PC-3 (cell line): ENCODE results near the gene EXOC6B. TPM values are rescaled to one million over a fixed set of nuclear protein-coding genes. Genes with fewer than 3 reads are reported as not detected.

Experiments
- ATAC-seq: fragments of 200-7000 bp; cut with Tn5 transposase; 2 replicates; pipeline ENCODE4 v1.9.1; 2020; ENCODE audit warnings: mild to moderate bottlenecking, moderate library complexity
- BruUV-seq: library from RNA; stranded (reverse); fragments of 400-500 nt; replicated peaks from 2 replicates; lab custom pipeline; 2021; lab: Mats Ljungman, UMichigan
- CTCF ChIA-PET: fragments of 300-600 bp; sonication (Branson Sonifier 250); formaldehyde crosslinking; loops from one replicate; lab custom pipeline; 2022; ENCODE audit warnings: antibody characterized with exemption; lab: Charles Lee
- POLR2A ChIA-PET: fragments of 300-600 bp; sonication (Branson Sonifier 250); formaldehyde crosslinking; loops from one replicate; lab custom pipeline; 2022; ENCODE audit warnings: antibody characterized with exemption; ENCODE audit not compliant: unreplicated experiment; lab: Charles Lee
- DNase-seq: peaks from one replicate; pipeline ENCODE4 v3.0.0-alpha.2; 2015
- H2AFZ ChIP-seq: fragments of 300-600 bp; sonication (generic); 2 replicates; pipeline ENCODE4 v1.6.0; 2016; ENCODE audit warnings: antibody characterized with exemption, low read length
- H3F3A ChIP-seq: fragments of 300-600 bp; sonication (generic); one replicate; pipeline ENCODE4 v1.6.0; 2017; ENCODE audit warnings: antibody characterized with exemption, low read length, control low read depth, mild to moderate bottlenecking; ENCODE audit not compliant: unreplicated experiment
- H3K27ac ChIP-seq: fragments of 300-600 bp; sonication (generic); 2 replicates; pipeline ENCODE4 v1.5.1; 2016; ENCODE audit warnings: mild to moderate bottlenecking, low read length
- H3K27me3 ChIP-seq: fragments of 300-600 bp; sonication (generic); 2 replicates; pipeline ENCODE4 v1.6.1; 2016; ENCODE audit warnings: low read length, mixed read lengths
- H3K36me3 ChIP-seq: fragments of 300-600 bp; sonication (generic); 2 replicates; pipeline ENCODE4 v1.6.1; 2016; ENCODE audit warnings: low read depth, mixed run types, low read length, mixed read lengths
- H3K4me1 ChIP-seq: fragments of 300-600 bp; sonication (generic); 2 replicates; pipeline ENCODE4 v1.5.1; 2016; ENCODE audit warnings: low read length; ENCODE audit not compliant: insufficient read depth
- H3K4me2 ChIP-seq: fragments of 300-600 bp; sonication (generic); 2 replicates; pipeline ENCODE4 v1.6.0; 2016; ENCODE audit warnings: low read length
- H3K4me3 ChIP-seq: fragments of 300-600 bp; sonication (generic); 2 replicates; pipeline ENCODE4 v1.5.1; 2016; ENCODE audit warnings: mild to moderate bottlenecking, low read length, mixed read lengths
- H3K79me2 ChIP-seq: fragments of 300-600 bp; sonication (generic); 2 replicates; pipeline ENCODE4 v1.6.1; 2017; ENCODE audit warnings: low read length, mixed read lengths
- H3K9ac ChIP-seq: fragments of 300-600 bp; sonication (generic); 2 replicates; pipeline ENCODE4 v1.6.0; 2016; ENCODE audit warnings: mild to moderate bottlenecking, low read length
- H3K9me2 ChIP-seq: fragments of 300-600 bp; sonication (generic); replicated peaks from 2 replicates; pipeline ENCODE4 v1.6.1; 2016; ENCODE audit warnings: mixed run types, low read length, mixed read lengths
- H3K9me3 ChIP-seq: fragments of 300-600 bp; sonication (generic); 2 replicates; pipeline ENCODE4 v1.6.1; 2016; ENCODE audit warnings: low read length, mixed read lengths
- H4K20me1 ChIP-seq: fragments of 300-600 bp; sonication (generic); 2 replicates; pipeline ENCODE4 v1.6.1; 2016; ENCODE audit warnings: low read length, mixed read lengths
- CTCF ChIP-seq: fragments of 300-600 bp; sonication (generic); conservative IDR thresholded peaks from 2 replicates; pipeline ENCODE4 v1.5.1; 2017; ENCODE audit warnings: antibody characterized with exemption, low read depth, mild to moderate bottlenecking, low read length
- EZH2 ChIP-seq: fragments of 300-600 bp; sonication (generic); IDR thresholded peaks from one replicate; pipeline ENCODE4 v1.6.1; 2017; ENCODE audit warnings: antibody characterized with exemption, mild to moderate bottlenecking, low read length; ENCODE audit not compliant: unreplicated experiment
- EZH2phosphoT487 ChIP-seq: fragments of 300-600 bp; sonication (generic); IDR thresholded peaks from 2 replicates; pipeline ENCODE4 v1.6.1; 2018; ENCODE audit warnings: mild to moderate bottlenecking, antibody characterized with exemption, low read length, borderline replicate concordance
- intact Hi-C: fragments of 100-400 bp; cut with micrococcal nuclease; formaldehyde crosslinking; loops from 2 replicates; pipeline ENCODE4 v1.9.0; 2023
- total RNA-seq: library from RNA; depleted of rRNA; stranded (reverse); fragments of >200 nt; gene quantifications from 2 replicates; pipeline ENCODE4 v1.2.3, GENCODE V29; 2014

The EXOC6B gene
- total RNA-seq, 1 experiment from 2014 or later, result 13.9 TPM

DNA sequence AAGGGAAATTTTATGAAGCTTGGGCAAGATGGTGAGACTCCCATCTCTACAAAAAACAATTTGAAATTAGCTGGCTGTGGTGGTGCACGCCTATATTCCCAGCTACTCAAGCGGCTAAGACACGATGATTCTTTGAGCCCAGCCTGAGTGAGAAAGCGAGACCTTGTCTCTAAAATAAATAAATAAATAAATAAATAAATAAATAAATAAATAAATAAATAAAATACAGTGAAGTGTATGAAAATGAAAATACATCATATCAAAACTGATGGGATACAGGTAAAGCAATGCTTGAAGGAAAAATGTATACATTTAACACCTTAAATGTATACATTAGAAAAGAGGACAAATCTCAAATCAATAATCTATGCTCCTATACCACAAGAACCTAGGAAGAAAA lies 15.7 kb downstream of the EXOC6B start:
- Histone ChIP-seq H3K27me3 (no peaks in the 10 kb centered on the region), H3K9me2 (no peaks in the 10 kb centered on the region), H3K36me3 (peaks cover 17% of the 10 kb centered on the region), H3K9me3 (peaks cover 8% of the 10 kb centered on the region; the same call in 1 of the 2 replicates), H3K27ac (no peak overlapping the region), H3K4me3 (no peak overlapping the region), H3K79me2 (peaks cover 31% of the 10 kb centered on the region), H4K20me1 (no peaks in the 10 kb centered on the region), H3K4me1 (no peaks in the 10 kb centered on the region), H3F3A (no peaks in the 10 kb centered on the region), H2AFZ (no peak overlapping the region), H3K9ac (no peak overlapping the region), H3K4me2 (no peak overlapping the region)
- DNase-seq (no peak), ATAC-seq (no peak)
- TF ChIP-seq EZH2 (no peak), EZH2phosphoT487 (no peak), CTCF (no peak)
- intact Hi-C loops, result no loop called here
- ChIA-PET CTCF (no interaction called here), POLR2A (no interaction called here)
- no TSS peak for BruUV-seq

DNA sequence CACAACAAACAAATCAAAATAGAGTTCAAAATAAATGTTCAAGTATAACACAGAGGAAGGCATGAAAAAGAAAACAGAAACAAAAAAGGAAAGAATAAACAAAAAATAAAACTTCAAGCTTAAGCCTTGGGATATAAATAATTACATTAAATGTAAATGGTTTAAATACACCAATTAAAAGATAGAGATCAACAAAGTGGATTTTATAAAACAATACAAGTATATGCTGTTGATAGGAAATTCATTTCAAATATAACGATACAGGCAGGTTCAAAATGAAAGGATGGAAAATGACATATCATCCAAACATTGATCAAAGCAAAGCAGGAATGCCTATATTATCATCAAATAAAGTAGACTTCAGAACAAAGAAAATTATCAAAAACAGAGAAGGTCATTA lies 16.7 kb downstream of the EXOC6B start:
- Histone ChIP-seq H4K20me1 (0 out of 2 replicates have a peak, but pooled peaks cover under 1% of the 10 kb centered on the region), H3K4me1 (no peaks in the 10 kb centered on the region), H3K4me3 (no peak overlapping the region), H3K9me2 (no peaks in the 10 kb centered on the region), H3K9ac (no peak overlapping the region), H3K27me3 (no peaks in the 10 kb centered on the region), H3K79me2 (peaks cover 30% of the 10 kb centered on the region), H3K27ac (no peak overlapping the region), H3F3A (no peaks in the 10 kb centered on the region), H3K9me3 (peaks cover 8% of the 10 kb centered on the region; the same call in 1 of the 2 replicates), H3K4me2 (no peak overlapping the region), H3K36me3 (peaks cover 17% of the 10 kb centered on the region), H2AFZ (no peak overlapping the region)
- intact Hi-C loops, result no loop called here
- BruUV-seq, result no TSS peak
- ATAC-seq (no peak), DNase-seq (no peak)
- ChIA-PET POLR2A (no interaction called here), CTCF (no interaction called here)
- TF ChIP-seq EZH2 (no peak), EZH2phosphoT487 (no peak), CTCF (no peak)

GRCh38 chr2:72806280-72806945 lies 19.4 kb downstream of the EXOC6B start:
- intact Hi-C loops, result no loop called here
- no TSS peak for BruUV-seq
- CTCF ChIA-PET, result interaction anchor here (0.5 kb wide), 1 partner anchor 469 kb away, joined by 3 read pairs; no protein-coding TSS in a partner anchor
- no peaks in the 10 kb centered on the region for H3K27me3 ChIP-seq
- H3K9ac ChIP-seq, result no peak overlapping the region
- H3F3A ChIP-seq, result no peaks in the 10 kb centered on the region
- DNase-seq (no peak), ATAC-seq (no peak)
- no peak for TF ChIP-seq EZH2
- no peak overlapping the region for H3K4me3 ChIP-seq
- peaks cover 23% of the 10 kb centered on the region for H3K79me2 ChIP-seq
- H3K9me2 ChIP-seq, result no peaks in the 10 kb centered on the region
- H4K20me1 ChIP-seq, result 0 out of 2 replicates have a peak, but pooled peaks cover 6% of the 10 kb centered on the region
- H3K36me3 ChIP-seq, result peaks cover 17% of the 10 kb centered on the region
- H2AFZ ChIP-seq, result no peak overlapping the region
- no peak overlapping the region for H3K27ac ChIP-seq
- no peak overlapping the region for H3K4me2 ChIP-seq
- H3K4me1 ChIP-seq, result peaks cover 8% of the 10 kb centered on the region; the same call in 1 of the 2 replicates
- peaks cover 8% of the 10 kb centered on the region; the same call in 1 of the 2 replicates for H3K9me3 ChIP-seq
- POLR2A ChIA-PET, result no interaction called here
